GM23338 (cell line): ENCODE data around the gene SNCB. TPM values are rescaled to one million over a fixed set of nuclear protein-coding genes. Genes with fewer than 3 reads are reported as not detected.

Experiments
- ATAC-seq: fragments of 200-7000 bp; cut with Tn5 transposase; 3 replicates; pipeline ENCODE4 v1.9.1; 2020
- DNase-seq: peaks from one replicate; pipeline ENCODE4 v3.0.0-alpha.2; 2015; ENCODE audit warnings: low spot score
- H2AFZ ChIP-seq: fragments of 200-600 bp; sonication (generic); 2 replicates; pipeline ENCODE4 v1.8.0; 2016; ENCODE audit warnings: antibody characterized with exemption, mild to moderate bottlenecking, moderate library complexity
- H3F3A ChIP-seq: fragments of 200-600 bp; sonication (generic); replicated peaks from 2 replicates; pipeline ENCODE4 v1.8.0; 2017; ENCODE audit warnings: antibody characterized with exemption, mixed run types, low read depth
- H3K27ac ChIP-seq: fragments of 200-600 bp; sonication (generic); 2 replicates; pipeline ENCODE4 v1.6.1; 2016; ENCODE audit warnings: low read depth
- H3K27me3 ChIP-seq: fragments of 200-600 bp; sonication (generic); 2 replicates; pipeline ENCODE4 v1.8.0; 2016; ENCODE audit warnings: mild to moderate bottlenecking, mixed run types, moderate library complexity; ENCODE audit not compliant: insufficient read depth
- H3K36me3 ChIP-seq: fragments of 200-600 bp; sonication (generic); 2 replicates; pipeline ENCODE4 v1.8.0; 2016; ENCODE audit warnings: mild to moderate bottlenecking; ENCODE audit not compliant: insufficient read depth
- H3K4me1 ChIP-seq: fragments of 200-600 bp; sonication (generic); 2 replicates; pipeline ENCODE4 v1.8.0; 2016; ENCODE audit warnings: mild to moderate bottlenecking, moderate library complexity; ENCODE audit not compliant: insufficient read depth
- H3K4me2 ChIP-seq: fragments of 200-600 bp; sonication (generic); 2 replicates; pipeline ENCODE4 v1.7.1; 2017; ENCODE audit warnings: mixed run types
- H3K4me3 ChIP-seq: fragments of 200-600 bp; sonication (generic); 2 replicates; pipeline ENCODE4 v1.6.1; 2016; ENCODE audit warnings: mixed run types
- H3K79me2 ChIP-seq: fragments of 200-600 bp; sonication (generic); replicated peaks from 2 replicates; pipeline ENCODE4 v1.8.0; 2017; ENCODE audit warnings: mild to moderate bottlenecking; ENCODE audit not compliant: insufficient read depth
- H3K9me2 ChIP-seq: fragments of 200-600 bp; sonication (generic); 2 replicates; pipeline ENCODE4 v1.8.0; 2017; ENCODE audit not compliant: insufficient read depth
- H4K20me1 ChIP-seq: fragments of 200-600 bp; sonication (generic); replicated peaks from 2 replicates; pipeline ENCODE4 v1.8.0; 2017; ENCODE audit warnings: mild to moderate bottlenecking; ENCODE audit not compliant: insufficient read depth
- H3K27ac Mint-ChIP-seq: 2 replicates; pipeline ENCODE4 v1.8.0; 2020; ENCODE audit warnings: inconsistent platforms, mild to moderate bottlenecking, moderate library complexity, mixed read lengths
- H3K27me3 Mint-ChIP-seq: 3 replicates; pipeline ENCODE4 v1.8.0; 2022; ENCODE audit warnings: low read depth, mild to moderate bottlenecking, moderate library complexity, mixed read lengths, inconsistent platforms; ENCODE audit not compliant: insufficient read depth, poor library complexity
- H3K36me3 Mint-ChIP-seq: 3 replicates; pipeline ENCODE4 v1.8.0; 2021; ENCODE audit warnings: low read depth, mild to moderate bottlenecking, inconsistent platforms, moderate library complexity, mixed read lengths
- H3K4me1 Mint-ChIP-seq: 3 replicates; pipeline ENCODE4 v1.8.0; 2020; ENCODE audit warnings: mild to moderate bottlenecking, inconsistent platforms, mixed read lengths
- H3K4me3 Mint-ChIP-seq: 3 replicates; pipeline ENCODE4 v1.8.0; 2021; ENCODE audit warnings: moderate library complexity, mild to moderate bottlenecking, inconsistent platforms, mixed read lengths
- H3K9me3 Mint-ChIP-seq: 3 replicates; pipeline ENCODE4 v1.8.0; 2020; ENCODE audit warnings: moderate library complexity, mild to moderate bottlenecking, inconsistent platforms, mixed read lengths
- CREB1 ChIP-seq: fragments of 250-450 bp; sonication (Bioruptor Pico); IDR thresholded peaks from 2 replicates; pipeline ENCODE4 v1.5.0; 2020; ENCODE audit warnings: low read depth, mild to moderate bottlenecking, moderate library complexity
- EZH2 ChIP-seq: fragments of 200-600 bp; sonication (generic); IDR thresholded peaks from one replicate; pipeline ENCODE4 v1.8.0; 2017; ENCODE audit warnings: antibody characterized with exemption, mild to moderate bottlenecking, low read depth; ENCODE audit not compliant: unreplicated experiment
- EZH2phosphoT487 ChIP-seq: fragments of 200-600 bp; sonication (generic); IDR thresholded peaks from one replicate; pipeline ENCODE4 v1.8.1; 2018; ENCODE audit warnings: antibody characterized with exemption; ENCODE audit not compliant: unreplicated experiment
- JUNB ChIP-seq: IDR thresholded peaks from one replicate; pipeline ENCODE4 v1.6.1; 2016; ENCODE audit warnings: antibody characterized with exemption; ENCODE audit not compliant: unreplicated experiment
- NANOG ChIP-seq: IDR thresholded peaks from 2 replicates; pipeline ENCODE4 v1.6.1; 2016; ENCODE audit warnings: antibody characterized with exemption, borderline replicate concordance
- POLR2AphosphoS5 ChIP-seq: IDR thresholded peaks from 2 replicates; pipeline ENCODE4 v1.6.1; 2016; ENCODE audit warnings: antibody characterized with exemption, low read depth
- STAT1 ChIP-seq: IDR thresholded peaks from one replicate; pipeline ENCODE4 v1.6.1; 2016; ENCODE audit warnings: antibody characterized with exemption; ENCODE audit not compliant: unreplicated experiment
- ZNF114 ChIP-seq: fragments of 250-450 bp; sonication (Bioruptor Pico); IDR thresholded peaks from 2 replicates; pipeline ENCODE4 v1.5.0; 2020; ENCODE audit warnings: mild to moderate bottlenecking, moderate library complexity
- ZNF331 ChIP-seq: fragments of 250-450 bp; sonication (Bioruptor Pico); IDR thresholded peaks from 2 replicates; pipeline ENCODE4 v1.5.0; 2020; ENCODE audit warnings: low read depth, mild to moderate bottlenecking, moderate library complexity
- polyA plus RNA-seq: library from polyadenylated mRNA; unstranded; fragments of >200 nt; fragmentation: Nextera tagmentation; extraction: Ambion mirVana; gene quantifications from 2 replicates; pipeline ENCODE4 v1.2.1, GENCODE V29; 2016
- total RNA-seq: library from RNA; depleted of rRNA; stranded (reverse); fragments of >200 nt; shearing (Covaris generic); gene quantifications from 2 replicates; pipeline ENCODE4 v1.2.3, GENCODE V29; 2014
- TF ChIP-seq, protein P1 (sequence below), 2 experiments: fragments of 200-600 bp in 1 of 2; sonication (generic) in 1 of 2; conservative IDR thresholded peaks; 2 replicates each; pipeline versions ENCODE4 v1.5.1 to v1.6.1; 2016 to 2017; ENCODE audit warnings: antibody characterized with exemption in 2 of 2, low read depth in 2 of 2, mild to moderate bottlenecking in 2 of 2, moderate library complexity in 1 of 2
- TF ChIP-seq, protein P2 (sequence below): fragments of 250-450 bp; sonication (Bioruptor Pico); IDR thresholded peaks from 2 replicates; pipeline ENCODE4 v1.5.0; 2020; ENCODE audit warnings: mild to moderate bottlenecking, moderate library complexity
- TF ChIP-seq, protein P3 (sequence below): IDR thresholded peaks from 2 replicates; pipeline ENCODE4 v1.6.1; 2016; ENCODE audit warnings: antibody characterized with exemption
- TF ChIP-seq, protein P4 (sequence below): IDR thresholded peaks from one replicate; pipeline ENCODE4 v1.6.1; 2018; ENCODE audit warnings: antibody characterized with exemption; ENCODE audit not compliant: unreplicated experiment

SNCB gene
- total and polyA plus RNA-seq, 2 experiments from 2014 or later: 3.6 to 13.5 TPM

DNA sequence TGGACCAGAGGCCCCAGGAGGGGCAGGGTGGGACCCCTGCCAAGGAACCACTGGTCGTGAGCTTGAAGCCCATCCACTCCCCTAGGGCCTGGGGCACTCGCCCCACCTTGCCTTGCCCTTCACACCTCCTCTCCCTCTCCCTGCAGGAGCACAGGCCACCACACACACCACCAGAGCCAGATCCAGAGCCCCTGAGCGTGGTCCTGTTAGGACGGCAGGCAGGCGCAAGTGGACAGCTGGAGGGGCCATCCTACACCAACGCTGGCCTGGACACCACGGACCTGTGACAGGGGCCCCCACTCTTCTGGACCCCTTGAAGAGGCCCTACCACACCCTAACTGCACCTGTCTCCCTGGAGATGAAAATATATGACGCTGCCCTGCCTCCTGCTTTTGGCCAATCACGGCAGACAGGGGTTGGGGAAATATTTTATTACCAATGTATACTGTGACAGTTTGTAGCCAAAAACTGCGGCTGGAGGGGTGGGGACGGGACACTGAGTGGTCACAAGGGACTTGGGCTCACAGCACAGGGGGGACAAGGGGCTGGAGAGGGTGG lies 34.9 kb downstream of the SNCB start:
- H3K4me1 Mint-ChIP-seq: no peaks in the 10 kb centered on the region; the same call in 2 of the 3 replicates
- H3K27ac Mint-ChIP-seq: no peak overlapping the region
- peaks cover 9% of the 10 kb centered on the region for H3K9me2 ChIP-seq
- peaks cover 3% of the 10 kb centered on the region; the same call in 1 of the 2 replicates for H3F3A ChIP-seq
- ATAC-seq (no peak), DNase-seq (no peak)
- H3K4me2 ChIP-seq: no peak overlapping the region
- no peaks in the 10 kb centered on the region for H3K79me2 ChIP-seq
- TF ChIP-seq, protein P1, sequence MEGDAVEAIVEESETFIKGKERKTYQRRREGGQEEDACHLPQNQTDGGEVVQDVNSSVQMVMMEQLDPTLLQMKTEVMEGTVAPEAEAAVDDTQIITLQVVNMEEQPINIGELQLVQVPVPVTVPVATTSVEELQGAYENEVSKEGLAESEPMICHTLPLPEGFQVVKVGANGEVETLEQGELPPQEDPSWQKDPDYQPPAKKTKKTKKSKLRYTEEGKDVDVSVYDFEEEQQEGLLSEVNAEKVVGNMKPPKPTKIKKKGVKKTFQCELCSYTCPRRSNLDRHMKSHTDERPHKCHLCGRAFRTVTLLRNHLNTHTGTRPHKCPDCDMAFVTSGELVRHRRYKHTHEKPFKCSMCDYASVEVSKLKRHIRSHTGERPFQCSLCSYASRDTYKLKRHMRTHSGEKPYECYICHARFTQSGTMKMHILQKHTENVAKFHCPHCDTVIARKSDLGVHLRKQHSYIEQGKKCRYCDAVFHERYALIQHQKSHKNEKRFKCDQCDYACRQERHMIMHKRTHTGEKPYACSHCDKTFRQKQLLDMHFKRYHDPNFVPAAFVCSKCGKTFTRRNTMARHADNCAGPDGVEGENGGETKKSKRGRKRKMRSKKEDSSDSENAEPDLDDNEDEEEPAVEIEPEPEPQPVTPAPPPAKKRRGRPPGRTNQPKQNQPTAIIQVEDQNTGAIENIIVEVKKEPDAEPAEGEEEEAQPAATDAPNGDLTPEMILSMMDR (conservative IDR thresholded peaks at IDR 0.05; ENCODE audit: low read depth in 2 of 2): no peak
- TF ChIP-seq CREB1: no peak
- TF ChIP-seq ZNF331 (CRISPR knock-in tag): no peak
- TF ChIP-seq EZH2phosphoT487: no peak
- TF ChIP-seq ZNF114: no peak
- no peak for TF ChIP-seq EZH2
- no peak for TF ChIP-seq NANOG
- TF ChIP-seq, protein P2, sequence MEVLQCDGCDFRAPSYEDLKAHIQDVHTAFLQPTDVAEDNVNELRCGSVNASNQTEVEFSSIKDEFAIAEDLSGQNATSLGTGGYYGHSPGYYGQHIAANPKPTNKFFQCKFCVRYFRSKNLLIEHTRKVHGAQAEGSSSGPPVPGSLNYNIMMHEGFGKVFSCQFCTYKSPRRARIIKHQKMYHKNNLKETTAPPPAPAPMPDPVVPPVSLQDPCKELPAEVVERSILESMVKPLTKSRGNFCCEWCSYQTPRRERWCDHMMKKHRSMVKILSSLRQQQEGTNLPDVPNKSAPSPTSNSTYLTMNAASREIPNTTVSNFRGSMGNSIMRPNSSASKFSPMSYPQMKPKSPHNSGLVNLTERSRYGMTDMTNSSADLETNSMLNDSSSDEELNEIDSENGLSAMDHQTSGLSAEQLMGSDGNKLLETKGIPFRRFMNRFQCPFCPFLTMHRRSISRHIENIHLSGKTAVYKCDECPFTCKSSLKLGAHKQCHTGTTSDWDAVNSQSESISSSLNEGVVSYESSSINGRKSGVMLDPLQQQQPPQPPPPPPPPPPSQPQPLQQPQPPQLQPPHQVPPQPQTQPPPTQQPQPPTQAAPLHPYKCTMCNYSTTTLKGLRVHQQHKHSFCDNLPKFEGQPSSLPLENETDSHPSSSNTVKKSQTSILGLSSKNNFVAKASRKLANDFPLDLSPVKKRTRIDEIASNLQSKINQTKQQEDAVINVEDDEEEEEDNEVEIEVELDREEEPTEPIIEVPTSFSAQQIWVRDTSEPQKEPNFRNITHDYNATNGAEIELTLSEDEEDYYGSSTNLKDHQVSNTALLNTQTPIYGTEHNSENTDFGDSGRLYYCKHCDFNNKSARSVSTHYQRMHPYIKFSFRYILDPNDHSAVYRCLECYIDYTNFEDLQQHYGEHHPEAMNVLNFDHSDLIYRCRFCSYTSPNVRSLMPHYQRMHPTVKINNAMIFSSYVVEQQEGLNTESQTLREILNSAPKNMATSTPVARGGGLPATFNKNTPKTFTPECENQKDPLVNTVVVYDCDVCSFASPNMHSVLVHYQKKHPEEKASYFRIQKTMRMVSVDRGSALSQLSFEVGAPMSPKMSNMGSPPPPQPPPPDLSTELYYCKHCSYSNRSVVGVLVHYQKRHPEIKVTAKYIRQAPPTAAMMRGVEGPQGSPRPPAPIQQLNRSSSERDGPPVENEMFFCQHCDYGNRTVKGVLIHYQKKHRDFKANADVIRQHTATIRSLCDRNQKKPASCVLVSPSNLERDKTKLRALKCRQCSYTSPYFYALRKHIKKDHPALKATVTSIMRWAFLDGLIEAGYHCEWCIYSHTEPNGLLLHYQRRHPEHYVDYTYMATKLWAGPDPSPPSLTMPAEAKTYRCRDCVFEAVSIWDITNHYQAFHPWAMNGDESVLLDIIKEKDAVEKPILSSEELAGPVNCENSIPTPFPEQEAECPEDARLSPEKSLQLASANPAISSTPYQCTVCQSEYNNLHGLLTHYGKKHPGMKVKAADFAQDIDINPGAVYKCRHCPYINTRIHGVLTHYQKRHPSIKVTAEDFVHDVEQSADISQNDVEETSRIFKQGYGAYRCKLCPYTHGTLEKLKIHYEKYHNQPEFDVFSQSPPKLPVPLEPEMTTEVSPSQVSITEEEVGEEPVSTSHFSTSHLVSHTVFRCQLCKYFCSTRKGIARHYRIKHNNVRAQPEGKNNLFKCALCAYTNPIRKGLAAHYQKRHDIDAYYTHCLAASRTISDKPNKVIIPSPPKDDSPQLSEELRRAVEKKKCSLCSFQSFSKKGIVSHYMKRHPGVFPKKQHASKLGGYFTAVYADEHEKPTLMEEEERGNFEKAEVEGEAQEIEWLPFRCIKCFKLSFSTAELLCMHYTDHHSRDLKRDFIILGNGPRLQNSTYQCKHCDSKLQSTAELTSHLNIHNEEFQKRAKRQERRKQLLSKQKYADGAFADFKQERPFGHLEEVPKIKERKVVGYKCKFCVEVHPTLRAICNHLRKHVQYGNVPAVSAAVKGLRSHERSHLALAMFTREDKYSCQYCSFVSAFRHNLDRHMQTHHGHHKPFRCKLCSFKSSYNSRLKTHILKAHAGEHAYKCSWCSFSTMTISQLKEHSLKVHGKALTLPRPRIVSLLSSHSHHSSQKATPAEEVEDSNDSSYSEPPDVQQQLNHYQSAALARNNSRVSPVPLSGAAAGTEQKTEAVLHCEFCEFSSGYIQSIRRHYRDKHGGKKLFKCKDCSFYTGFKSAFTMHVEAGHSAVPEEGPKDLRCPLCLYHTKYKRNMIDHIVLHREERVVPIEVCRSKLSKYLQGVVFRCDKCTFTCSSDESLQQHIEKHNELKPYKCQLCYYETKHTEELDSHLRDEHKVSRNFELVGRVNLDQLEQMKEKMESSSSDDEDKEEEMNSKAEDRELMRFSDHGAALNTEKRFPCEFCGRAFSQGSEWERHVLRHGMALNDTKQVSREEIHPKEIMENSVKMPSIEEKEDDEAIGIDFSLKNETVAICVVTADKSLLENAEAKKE (CRISPR knock-in tag): no peak
- no peak for TF ChIP-seq POLR2AphosphoS5
- TF ChIP-seq, protein P3, sequence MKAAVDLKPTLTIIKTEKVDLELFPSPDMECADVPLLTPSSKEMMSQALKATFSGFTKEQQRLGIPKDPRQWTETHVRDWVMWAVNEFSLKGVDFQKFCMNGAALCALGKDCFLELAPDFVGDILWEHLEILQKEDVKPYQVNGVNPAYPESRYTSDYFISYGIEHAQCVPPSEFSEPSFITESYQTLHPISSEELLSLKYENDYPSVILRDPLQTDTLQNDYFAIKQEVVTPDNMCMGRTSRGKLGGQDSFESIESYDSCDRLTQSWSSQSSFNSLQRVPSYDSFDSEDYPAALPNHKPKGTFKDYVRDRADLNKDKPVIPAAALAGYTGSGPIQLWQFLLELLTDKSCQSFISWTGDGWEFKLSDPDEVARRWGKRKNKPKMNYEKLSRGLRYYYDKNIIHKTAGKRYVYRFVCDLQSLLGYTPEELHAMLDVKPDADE: no peak
- TF ChIP-seq JUNB: no peak
- no peak for TF ChIP-seq STAT1
- TF ChIP-seq, protein P4, sequence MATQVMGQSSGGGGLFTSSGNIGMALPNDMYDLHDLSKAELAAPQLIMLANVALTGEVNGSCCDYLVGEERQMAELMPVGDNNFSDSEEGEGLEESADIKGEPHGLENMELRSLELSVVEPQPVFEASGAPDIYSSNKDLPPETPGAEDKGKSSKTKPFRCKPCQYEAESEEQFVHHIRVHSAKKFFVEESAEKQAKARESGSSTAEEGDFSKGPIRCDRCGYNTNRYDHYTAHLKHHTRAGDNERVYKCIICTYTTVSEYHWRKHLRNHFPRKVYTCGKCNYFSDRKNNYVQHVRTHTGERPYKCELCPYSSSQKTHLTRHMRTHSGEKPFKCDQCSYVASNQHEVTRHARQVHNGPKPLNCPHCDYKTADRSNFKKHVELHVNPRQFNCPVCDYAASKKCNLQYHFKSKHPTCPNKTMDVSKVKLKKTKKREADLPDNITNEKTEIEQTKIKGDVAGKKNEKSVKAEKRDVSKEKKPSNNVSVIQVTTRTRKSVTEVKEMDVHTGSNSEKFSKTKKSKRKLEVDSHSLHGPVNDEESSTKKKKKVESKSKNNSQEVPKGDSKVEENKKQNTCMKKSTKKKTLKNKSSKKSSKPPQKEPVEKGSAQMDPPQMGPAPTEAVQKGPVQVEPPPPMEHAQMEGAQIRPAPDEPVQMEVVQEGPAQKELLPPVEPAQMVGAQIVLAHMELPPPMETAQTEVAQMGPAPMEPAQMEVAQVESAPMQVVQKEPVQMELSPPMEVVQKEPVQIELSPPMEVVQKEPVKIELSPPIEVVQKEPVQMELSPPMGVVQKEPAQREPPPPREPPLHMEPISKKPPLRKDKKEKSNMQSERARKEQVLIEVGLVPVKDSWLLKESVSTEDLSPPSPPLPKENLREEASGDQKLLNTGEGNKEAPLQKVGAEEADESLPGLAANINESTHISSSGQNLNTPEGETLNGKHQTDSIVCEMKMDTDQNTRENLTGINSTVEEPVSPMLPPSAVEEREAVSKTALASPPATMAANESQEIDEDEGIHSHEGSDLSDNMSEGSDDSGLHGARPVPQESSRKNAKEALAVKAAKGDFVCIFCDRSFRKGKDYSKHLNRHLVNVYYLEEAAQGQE: no peak
- H3K27me3 Mint-ChIP-seq: peaks cover 22% of the 10 kb centered on the region
- H3K27me3 ChIP-seq: peaks cover 16% of the 10 kb centered on the region
- no peaks in the 10 kb centered on the region for H3K36me3 ChIP-seq
- H3K27ac ChIP-seq: no peak overlapping the region
- no peak overlapping the region for H3K4me3 Mint-ChIP-seq
- no peak overlapping the region for H3K4me3 ChIP-seq
- no peaks in the 10 kb centered on the region for H4K20me1 ChIP-seq
- no peak overlapping the region for H2AFZ ChIP-seq
- H3K36me3 Mint-ChIP-seq: peaks cover 24% of the 10 kb centered on the region
- H3K9me3 Mint-ChIP-seq: peaks cover 13% of the 10 kb centered on the region
- no peaks in the 10 kb centered on the region for H3K4me1 ChIP-seq
